ENCODE measurements around the gene ALG3. TPM values are rescaled to one million over a fixed set of nuclear protein-coding genes. Genes with fewer than 3 reads are reported as not detected.

The ALG3 gene
- total and polyA plus RNA-seq, 8 donors, result 24.7 to 57.2 (median 30.8) TPM

- H3K4me1 ChIP-seq, result peaks cover 16 to 31% of the 10 kb centered on the region in 2 donors
- ATAC-seq (no peak), DNase-seq (no peak)
- no peaks in the 10 kb centered on the region for H3K9me3 ChIP-seq
- H3K4me3 ChIP-seq, result no peak overlapping the region
- intact Hi-C loops (cut with DNase I), result no loop called here
- no peak overlapping the region for H3K27ac ChIP-seq
- H3K27me3 ChIP-seq, result peaks cover 22 to 88% of the 10 kb centered on the region in 2 donors
- H3K36me3 ChIP-seq, result peaks cover 0 to 13% of the 10 kb centered on the region in 2 donors
- no peak for TF ChIP-seq CTCF (IDR thresholded peaks at IDR 0.05)
Observed at GRCh38 chr3:184262764-184263179, 14.0 kb upstream of the ALG3 start.

GRCh38 chr3:184261854-184262763, 13.3 kb upstream of the ALG3 start:
- DNase-seq, result no peak
- intact Hi-C loops (cut with DNase I), result no loop called here
- H3K36me3 ChIP-seq, result peaks cover 0 to 15% of the 10 kb centered on the region in 2 donors
- H3K4me3 ChIP-seq, result peak overlapping the region; percentile 33 to 47
- H3K27me3 ChIP-seq, result peaks cover 22 to 88% of the 10 kb centered on the region in 2 donors
- peak; percentile 14 for ATAC-seq
- no peak for TF ChIP-seq CTCF (IDR thresholded peaks at IDR 0.05)
- no peaks in the 10 kb centered on the region for H3K9me3 ChIP-seq
- peaks cover 16 to 31% of the 10 kb centered on the region in 2 donors for H3K4me1 ChIP-seq
- no peak overlapping the region for H3K27ac ChIP-seq

GRCh38 chr3:184261270-184261853, 12.6 kb upstream of the ALG3 start, which contains the start of gene CAMK2N2:
Gene CAMK2N2, minus strand, starts transcription at chr3:184261553. Its CDS starts 268 bp downstream, at chr3:184261285.
- intact Hi-C loops (cut with DNase I), result no loop called here
- H3K4me3 ChIP-seq, result peak within 1 kb of the TSS; percentile 33 to 47
- ATAC-seq, result peak; percentile 83
- peaks cover 22 to 83% of the 10 kb centered on the region in 2 donors for H3K27me3 ChIP-seq
- DNase-seq, result peak in 2 of 4 donors; percentile 60 to 88
- peaks cover 16 to 31% of the 10 kb centered on the region in 2 donors for H3K4me1 ChIP-seq
- no peaks in the 10 kb centered on the region for H3K9me3 ChIP-seq
- no peak within 1 kb of the TSS for H3K27ac ChIP-seq
- peaks cover 0 to 15% of the 10 kb centered on the region in 2 donors for H3K36me3 ChIP-seq
- no peak for TF ChIP-seq CTCF (IDR thresholded peaks at IDR 0.05)

- no peak for ATAC-seq
- intact Hi-C loops (cut with DNase I), result no loop called here
- DNase-seq, result no peak
- Histone ChIP-seq H3K27me3 (peaks cover 22 to 77% of the 10 kb centered on the region in 2 donors), H3K27ac (no peak overlapping the region), H3K4me3 (peak overlapping the region; percentile 27 to 47), H3K4me1 (peaks cover 16 to 31% of the 10 kb centered on the region in 2 donors), H3K9me3 (no peaks in the 10 kb centered on the region), H3K36me3 (peaks cover 0 to 15% of the 10 kb centered on the region in 2 donors)
- TF ChIP-seq CTCF (IDR thresholded peaks at IDR 0.05), result no peak
Observed at GRCh38 chr3:184260724-184261269, 12.0 kb upstream of the ALG3 start.
